ENCODE measurements around the gene ATP6V0D1.

Gene ATP6V0D1

GRCh38 chr16:67397812-67398545 lies 83.0 kb downstream of the ATP6V0D1 start:
- DNase-seq (ENCODE audit: insufficient read length, low spot score) (no peak), FAIRE-seq (no peak)
- TF ChIP-seq PAX5 (IDR thresholded peaks at IDR 0.05; ENCODE audit: insufficient read depth, low read length, severe bottlenecking) (no peak), POU2F2 (IDR thresholded peaks at IDR 0.05; ENCODE audit: low read depth, low read length) (no peak)

DNA sequence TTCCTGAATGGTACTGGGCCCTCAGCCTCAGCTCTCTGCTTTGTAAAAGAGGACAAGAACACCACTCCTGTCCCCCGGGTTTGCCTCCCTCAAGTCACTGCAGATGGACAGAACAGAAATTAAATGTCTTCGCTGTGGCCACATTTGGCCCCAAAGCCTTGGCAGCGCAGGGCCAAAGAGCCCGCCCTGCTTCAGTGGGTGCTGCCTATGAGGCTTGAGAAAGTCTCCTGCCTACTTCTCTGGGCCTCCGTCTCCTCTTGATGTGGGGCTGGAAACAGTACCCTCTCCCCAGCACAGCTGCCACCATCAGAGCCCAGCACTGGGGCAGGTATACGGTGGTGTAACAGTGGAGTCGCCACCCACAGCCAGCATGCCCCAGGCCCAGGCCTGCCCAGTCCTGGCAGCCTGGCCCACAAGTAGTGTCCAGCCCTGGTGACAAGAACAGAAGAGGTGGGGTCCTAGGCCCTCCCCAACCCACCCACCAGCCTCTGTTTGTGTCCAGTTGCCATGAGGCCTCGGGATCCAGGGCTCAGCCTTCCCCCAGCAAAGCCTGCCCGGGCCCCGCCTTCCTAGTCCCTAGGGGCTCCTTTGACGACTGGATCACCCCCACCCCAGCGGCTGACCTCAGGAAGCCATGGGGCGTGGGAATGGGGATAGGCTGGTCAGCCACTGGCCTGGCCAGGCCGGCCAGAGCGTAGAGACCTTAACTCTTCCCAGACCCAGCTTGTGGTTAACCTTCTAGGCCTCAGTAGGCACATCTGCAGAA lies 83.7 kb downstream of the ATP6V0D1 start:
- FAIRE-seq (no peak), DNase-seq (ENCODE audit: insufficient read length, low spot score) (no peak)
- TF ChIP-seq POLR2A (IDR thresholded peaks at IDR 0.05; ENCODE audit: low read depth, low read length) (no peak), SPI1 (IDR thresholded peaks at IDR 0.05; ENCODE audit: low read depth, low read length) (no peak), PAX5 (IDR thresholded peaks at IDR 0.05; ENCODE audit: insufficient read depth, low read length, severe bottlenecking) (no peak), POLR2AphosphoS5 (IDR thresholded peaks at IDR 0.05; ENCODE audit: low read depth, low read length) (no peak), TAF1 (IDR thresholded peaks at IDR 0.05; ENCODE audit: low read depth, low read length) (no peak), POU2F2 (IDR thresholded peaks at IDR 0.05; ENCODE audit: low read depth, low read length) (no peak)

GRCh38 chr16:67396159-67397035 lies 84.6 kb downstream of the ATP6V0D1 start:
- no peak for DNase-seq (ENCODE audit: insufficient read length, low spot score)
- FAIRE-seq = no peak
- TF ChIP-seq SPI1 (IDR thresholded peaks at IDR 0.05; ENCODE audit: low read depth, low read length) = no peak
- no peak for TF ChIP-seq POLR2A (IDR thresholded peaks at IDR 0.05; ENCODE audit: low read depth, low read length)
- TF ChIP-seq PAX5 (IDR thresholded peaks at IDR 0.05; ENCODE audit: insufficient read depth, low read length, severe bottlenecking) = no peak
- no peak for TF ChIP-seq POLR2AphosphoS5 (IDR thresholded peaks at IDR 0.05; ENCODE audit: low read depth, low read length)
- no peak for TF ChIP-seq TAF1 (IDR thresholded peaks at IDR 0.05; ENCODE audit: low read depth, low read length)
- no peak for TF ChIP-seq POU2F2 (IDR thresholded peaks at IDR 0.05; ENCODE audit: low read depth, low read length)

- no peak for TF ChIP-seq TAF1 (IDR thresholded peaks at IDR 0.05; ENCODE audit: low read depth, low read length)
- DNase-seq (ENCODE audit: insufficient read length, low spot score) = no peak
- no peak for FAIRE-seq
Measured at GRCh38 chr16:67395458-67396158, 85.3 kb downstream of the ATP6V0D1 start.

- FAIRE-seq = no peak
- no peak for TF ChIP-seq SPI1 (IDR thresholded peaks at IDR 0.05; ENCODE audit: low read depth, low read length)
- TF ChIP-seq POU2F2 (IDR thresholded peaks at IDR 0.05; ENCODE audit: low read depth, low read length) = no peak
- no peak for TF ChIP-seq POLR2AphosphoS5 (IDR thresholded peaks at IDR 0.05; ENCODE audit: low read depth, low read length)
- TF ChIP-seq PAX5 (IDR thresholded peaks at IDR 0.05; ENCODE audit: insufficient read depth, low read length, severe bottlenecking) = no peak
- no peak for TF ChIP-seq TAF1 (IDR thresholded peaks at IDR 0.05; ENCODE audit: low read depth, low read length)
Measured at GRCh38 chr16:67395105-67395457, 85.9 kb downstream of the ATP6V0D1 start.

GRCh38 chr16:67394155-67395104 lies 86.5 kb downstream of the ATP6V0D1 start:
- DNase-seq (ENCODE audit: insufficient read length, low spot score) (no peak), FAIRE-seq (no peak)
- TF ChIP-seq SPI1 (IDR thresholded peaks at IDR 0.05; ENCODE audit: low read depth, low read length) (peak; percentile 58; the same call in 1 of the 2 replicates), PAX5 (IDR thresholded peaks at IDR 0.05; ENCODE audit: insufficient read depth, low read length, severe bottlenecking) (no peak)

More at GRCh38 chr16:67395105-67395457, 85.9 kb downstream of the ATP6V0D1 start:
- DNase-seq (ENCODE audit: insufficient read length, low spot score) = no peak

GRCh38 chr16:67393788-67394154 lies 87.2 kb downstream of the ATP6V0D1 start:
- no peak for DNase-seq (ENCODE audit: insufficient read length, low spot score)
- TF ChIP-seq TAF1 (IDR thresholded peaks at IDR 0.05; ENCODE audit: low read depth, low read length) = no peak
- TF ChIP-seq POLR2AphosphoS5 (IDR thresholded peaks at IDR 0.05; ENCODE audit: low read depth, low read length) = no peak
- no peak for TF ChIP-seq SPI1 (IDR thresholded peaks at IDR 0.05; ENCODE audit: low read depth, low read length)
- no peak for TF ChIP-seq PAX5 (IDR thresholded peaks at IDR 0.05; ENCODE audit: insufficient read depth, low read length, severe bottlenecking)
- no peak for TF ChIP-seq POLR2A (IDR thresholded peaks at IDR 0.05; ENCODE audit: low read depth, low read length)
- no peak for TF ChIP-seq POU2F2 (IDR thresholded peaks at IDR 0.05; ENCODE audit: low read depth, low read length)
- FAIRE-seq = no peak

DNA sequence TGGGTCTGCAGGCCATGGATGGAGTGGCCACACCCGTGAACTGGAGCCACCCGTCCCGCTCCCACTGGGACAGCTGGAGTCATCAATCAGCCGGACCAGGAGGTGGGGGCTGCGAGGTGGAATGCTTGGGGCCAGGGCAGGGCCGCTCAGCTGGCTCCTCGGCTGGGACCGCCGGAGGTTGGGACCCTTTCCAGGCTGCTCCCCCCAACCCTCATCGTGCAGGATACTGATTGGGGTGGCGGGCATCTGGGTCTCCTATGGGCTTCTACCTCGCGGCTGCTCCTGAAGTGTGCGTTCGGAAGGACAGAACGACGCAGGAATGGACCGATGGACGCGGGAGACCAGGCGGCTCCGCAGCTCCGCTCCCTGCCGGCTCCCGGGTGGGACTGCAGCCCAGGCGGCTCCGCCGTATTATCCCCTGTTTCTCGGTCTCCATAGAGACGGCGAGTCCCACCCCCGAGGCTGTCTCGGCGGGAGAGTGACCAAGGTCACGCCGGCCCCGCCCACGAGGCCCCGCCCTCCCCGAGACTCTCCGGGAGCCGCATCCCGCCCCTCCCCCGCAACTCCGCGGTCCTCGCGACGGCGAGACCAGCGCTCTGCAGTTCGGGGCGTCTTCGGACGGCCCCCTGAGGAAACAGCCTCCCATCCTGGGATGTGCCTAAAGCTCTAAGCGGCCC lies 87.7 kb downstream of the ATP6V0D1 start, which contains the start of gene TPPP3:
Gene TPPP3, minus strand, starts transcription at position 388 of the 677 bp plus-strand sequence. CDS start 2,387 bp downstream, outside the sequence.
- DNase-seq (ENCODE audit: insufficient read length, low spot score) (no peak), FAIRE-seq (no peak)
- no peak for TF ChIP-seq POLR2A (IDR thresholded peaks at IDR 0.05; ENCODE audit: low read depth, low read length)
- TF ChIP-seq POU2F2 (IDR thresholded peaks at IDR 0.05; ENCODE audit: low read depth, low read length) = no peak
- TF ChIP-seq PAX5 (IDR thresholded peaks at IDR 0.05; ENCODE audit: insufficient read depth, low read length, severe bottlenecking) = no peak
- TF ChIP-seq SPI1 (IDR thresholded peaks at IDR 0.05; ENCODE audit: low read depth, low read length) = no peak
- no peak for TF ChIP-seq TAF1 (IDR thresholded peaks at IDR 0.05; ENCODE audit: low read depth, low read length)
- no peak for TF ChIP-seq POLR2AphosphoS5 (IDR thresholded peaks at IDR 0.05; ENCODE audit: low read depth, low read length)

Measured in GM12891 (cell line).